T1000 (cell line): Measurements from ENCODE around the gene ODC1.
"Not testable (repeated sequence)": the region's sequence is repeated elsewhere in the genome, so short reads cannot be mapped to it uniquely, and the experiment has no call there.

Source experiments
- DNase-seq: peaks from one replicate; lab custom pipeline; 2025; ENCODE audit warnings: mixed read lengths; lab: John Stamatoyannopoulos, UW

Gene ODC1

DNA sequence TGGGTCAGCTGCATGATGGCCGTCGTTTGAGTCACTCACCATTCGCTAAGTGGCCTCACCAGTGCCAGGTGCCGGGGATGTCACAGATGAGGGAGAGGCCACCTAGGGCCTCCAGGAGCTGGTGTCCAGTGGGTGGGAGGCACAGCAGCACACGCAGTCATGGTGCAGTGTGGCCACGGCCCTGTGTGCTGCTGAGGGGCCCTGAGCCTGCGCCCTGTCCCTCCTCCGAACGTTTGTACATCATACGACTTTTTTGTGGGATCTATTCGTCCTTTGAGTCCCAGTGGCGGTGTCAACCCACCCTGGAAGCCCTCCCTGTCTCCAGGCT, 30.1 kb upstream of the ODC1 start:
- no peak for DNase-seq

DNA sequence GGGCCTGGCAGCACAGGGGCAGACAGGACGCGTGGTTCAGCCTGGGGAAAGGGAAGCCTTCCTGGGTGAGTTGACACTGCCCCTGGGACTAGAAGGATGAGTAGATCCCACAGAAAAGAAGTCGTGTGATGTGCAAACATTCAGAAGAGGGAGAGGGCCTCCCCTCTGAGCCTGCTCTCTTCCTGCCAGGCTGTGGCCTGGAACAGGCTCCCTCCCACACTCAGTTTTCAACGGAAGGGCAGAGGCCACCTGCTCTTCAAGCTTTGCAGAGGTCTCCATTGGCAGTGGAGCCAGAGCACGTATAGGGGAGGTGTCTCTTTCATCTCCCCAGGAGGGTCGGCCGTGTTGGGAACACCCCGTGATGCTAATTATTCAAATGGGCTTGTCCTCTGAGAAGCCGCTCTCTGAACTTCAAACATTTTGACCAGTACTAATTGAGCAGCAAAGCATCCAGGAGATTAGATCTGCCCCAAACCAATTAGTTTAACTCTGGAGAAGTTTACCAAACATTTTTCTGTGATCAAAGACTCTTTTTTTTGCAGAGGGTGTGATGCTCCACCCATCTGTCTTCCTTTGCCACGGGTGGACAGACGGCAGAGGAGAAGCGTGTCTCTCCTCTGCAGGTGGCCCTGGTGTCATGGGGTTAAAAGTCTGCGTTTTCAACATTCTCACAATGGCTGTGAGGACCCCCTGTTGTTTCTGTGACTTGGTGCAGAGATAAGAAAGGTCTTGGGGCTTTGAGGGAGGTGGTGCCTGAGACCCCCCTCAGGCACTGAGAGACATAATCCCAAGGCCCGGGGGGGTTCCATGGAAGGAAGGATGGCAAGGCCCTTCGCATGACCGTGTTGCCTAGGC, 29.5 kb upstream of the ODC1 start:
- no peak for DNase-seq

DNA sequence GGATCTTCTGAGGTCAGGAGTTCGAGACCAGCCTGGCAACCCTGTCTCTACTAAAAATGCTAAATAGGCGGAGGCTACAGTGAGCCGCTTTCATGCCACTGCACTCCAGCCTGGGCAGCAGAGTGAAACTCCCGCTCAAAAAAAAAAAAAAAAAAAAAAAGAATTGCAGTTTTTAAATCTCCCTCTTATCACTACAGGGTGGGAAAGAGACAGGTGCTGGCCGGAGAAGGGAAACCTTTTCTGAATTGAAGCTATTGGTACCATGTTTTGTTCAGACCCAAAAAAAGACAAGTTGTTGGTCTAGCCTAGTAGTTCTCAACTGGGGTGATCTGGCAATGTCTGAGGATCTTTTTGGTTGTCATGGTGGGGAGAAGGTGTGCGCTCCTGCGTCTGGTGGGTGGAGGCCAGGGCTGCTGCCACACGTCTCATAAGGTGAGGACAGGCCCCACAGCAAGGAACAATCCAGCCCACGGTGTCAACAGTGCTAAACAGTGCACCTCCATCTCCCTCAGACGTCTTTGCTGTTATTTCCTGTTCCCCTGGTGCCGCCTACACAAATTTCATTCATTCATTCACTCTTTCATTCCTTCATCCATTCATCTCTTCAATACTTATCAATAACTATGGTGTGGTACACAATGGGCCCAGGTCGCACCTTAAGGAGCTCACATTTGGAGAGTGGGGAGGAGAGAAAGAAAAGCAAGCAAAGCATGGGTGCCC, 28.8 kb upstream of the ODC1 start:
- DNase-seq = no peak

DNA sequence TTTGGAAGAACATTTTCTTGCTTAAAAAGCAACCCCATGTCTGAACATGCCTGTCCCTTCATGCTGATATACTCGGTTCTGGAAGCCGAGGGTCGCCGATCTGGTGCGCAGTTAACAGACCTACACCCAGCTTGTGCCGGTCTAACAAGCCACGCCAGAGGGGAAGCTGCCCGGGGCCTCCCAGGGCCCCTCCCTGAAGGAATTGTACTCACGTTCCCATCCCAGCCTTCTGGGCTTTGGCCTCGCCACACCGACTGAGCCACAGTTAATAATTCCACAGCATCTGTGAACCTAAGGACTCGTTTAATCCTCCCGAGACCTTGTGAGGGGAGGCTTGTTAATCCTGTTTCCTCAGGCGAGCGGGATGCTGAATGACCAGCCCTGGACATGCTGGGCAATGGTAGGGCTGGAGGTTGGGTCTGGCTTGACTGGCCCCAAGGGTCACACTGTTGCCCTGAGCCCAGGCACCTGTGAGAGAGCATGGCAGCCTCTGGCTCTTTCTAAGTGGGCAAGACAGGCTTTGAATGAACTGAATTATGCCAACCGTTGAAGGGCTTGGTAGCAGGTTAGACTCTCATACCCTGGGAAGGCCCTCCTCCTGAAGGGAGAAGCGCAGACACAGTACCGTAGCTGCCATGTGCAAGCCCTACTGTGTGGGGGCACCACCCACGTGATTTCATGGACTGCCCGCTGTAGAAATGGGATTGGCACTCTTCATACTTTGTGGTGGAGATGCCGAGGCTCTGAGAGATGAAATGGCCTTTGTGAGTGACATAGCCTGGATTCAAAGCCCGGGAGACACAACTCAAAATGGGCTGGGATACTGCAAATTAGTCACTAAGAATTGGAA, 27.9 kb upstream of the ODC1 start:
- DNase-seq = no peak

DNA sequence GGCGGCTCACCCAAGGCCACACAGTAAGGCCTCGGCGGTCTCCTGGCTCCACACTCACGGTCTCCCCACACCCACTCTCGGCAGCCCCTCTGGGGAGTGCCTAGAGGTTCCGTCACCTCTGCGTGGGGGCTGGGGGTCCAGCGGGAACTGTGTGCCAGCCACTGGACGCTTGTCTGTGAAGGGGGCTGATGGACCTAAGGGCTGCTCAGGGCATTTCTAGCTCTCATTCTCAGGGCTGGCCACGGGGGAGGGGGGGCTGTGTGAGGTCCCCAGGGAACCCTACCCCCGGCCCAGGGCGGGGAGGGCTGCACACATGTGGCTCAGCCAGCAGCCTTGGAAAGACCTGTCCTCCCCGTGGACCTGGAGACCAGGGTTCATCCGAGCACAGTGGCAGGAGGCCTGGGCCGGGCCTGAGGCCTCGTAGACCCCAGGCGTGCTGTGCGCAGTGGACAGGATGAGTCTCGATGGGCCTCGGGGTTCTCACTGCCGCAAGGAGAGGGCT, 27.1 kb upstream of the ODC1 start:
- DNase-seq = no peak

DNA sequence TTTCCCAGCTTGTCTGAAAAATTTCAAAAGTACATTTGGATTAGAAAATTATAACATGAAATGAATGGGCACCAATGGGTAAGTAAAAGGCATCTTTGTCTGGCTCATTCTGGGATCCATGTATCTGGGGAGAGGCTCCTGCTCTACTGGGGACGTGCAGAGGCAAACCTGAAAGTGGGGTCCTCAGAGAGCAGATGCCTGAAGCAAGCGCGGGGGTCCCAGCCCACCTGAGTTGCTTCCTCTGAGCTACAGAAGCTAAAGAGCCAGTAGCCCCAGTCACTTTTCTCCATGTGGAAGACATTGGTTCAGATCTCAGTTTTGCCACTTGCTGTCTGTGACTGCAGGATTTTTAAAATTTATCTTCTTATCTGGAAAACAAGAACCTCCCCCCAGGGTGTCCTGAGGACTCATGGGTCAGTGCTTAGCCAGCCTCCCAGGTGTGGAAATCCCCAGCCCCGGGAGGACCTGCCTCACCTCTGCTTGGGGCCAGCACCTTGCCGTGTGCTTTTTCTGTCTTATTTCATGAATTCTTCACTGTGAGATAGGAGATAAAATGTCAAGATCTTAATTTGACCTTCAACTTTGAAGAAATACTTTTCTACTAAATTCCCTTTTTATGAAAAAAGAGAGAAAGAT, 25.1 kb upstream of the ODC1 start:
- DNase-seq = no peak

DNA sequence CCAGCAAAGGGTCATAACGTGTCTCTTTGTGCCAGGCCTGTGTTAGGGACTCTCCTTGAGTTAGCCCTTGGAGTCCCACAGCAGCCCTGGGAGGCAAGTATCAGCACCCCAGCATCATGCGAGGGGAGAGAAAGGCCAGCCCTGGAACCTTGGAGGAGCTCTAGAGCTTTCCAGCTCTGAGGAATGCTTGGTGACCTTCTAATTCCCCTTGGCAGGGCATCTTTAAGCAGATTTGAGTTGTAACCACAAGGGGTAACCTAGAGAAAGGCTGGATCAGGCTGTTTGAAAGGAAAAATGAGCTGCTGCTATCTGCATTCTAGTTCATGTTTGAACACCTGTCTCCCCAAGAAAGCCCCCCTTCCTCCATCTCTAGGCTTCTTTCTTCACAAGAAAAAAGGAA, 23.8 kb upstream of the ODC1 start:
- DNase-seq = no peak

DNA sequence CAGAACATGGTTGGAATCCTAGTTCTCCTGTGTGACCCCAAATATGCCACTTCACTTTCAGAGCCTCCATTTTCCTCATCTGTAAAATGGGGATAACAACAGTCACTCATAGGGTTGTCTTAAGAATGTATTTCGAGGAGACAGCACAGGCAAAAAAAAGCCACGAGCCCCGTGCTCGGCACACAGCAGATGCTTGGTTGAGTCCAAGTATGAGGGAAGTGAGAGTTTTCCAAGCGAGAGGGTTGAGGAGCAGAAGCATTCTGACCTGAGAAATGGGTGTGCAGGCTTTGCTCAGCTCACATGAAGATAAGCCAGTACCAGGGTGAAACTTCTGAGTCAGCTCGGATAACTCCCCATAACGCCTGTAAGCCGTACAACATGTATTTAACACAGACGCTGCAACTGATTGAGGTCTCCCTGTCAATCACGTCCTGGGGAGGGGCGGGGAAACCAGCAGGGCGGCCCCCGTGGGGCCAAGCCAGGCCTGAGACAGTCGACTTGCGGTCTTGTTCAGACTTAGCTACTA, 23.0 kb upstream of the ODC1 start:
- no peak for DNase-seq

DNA sequence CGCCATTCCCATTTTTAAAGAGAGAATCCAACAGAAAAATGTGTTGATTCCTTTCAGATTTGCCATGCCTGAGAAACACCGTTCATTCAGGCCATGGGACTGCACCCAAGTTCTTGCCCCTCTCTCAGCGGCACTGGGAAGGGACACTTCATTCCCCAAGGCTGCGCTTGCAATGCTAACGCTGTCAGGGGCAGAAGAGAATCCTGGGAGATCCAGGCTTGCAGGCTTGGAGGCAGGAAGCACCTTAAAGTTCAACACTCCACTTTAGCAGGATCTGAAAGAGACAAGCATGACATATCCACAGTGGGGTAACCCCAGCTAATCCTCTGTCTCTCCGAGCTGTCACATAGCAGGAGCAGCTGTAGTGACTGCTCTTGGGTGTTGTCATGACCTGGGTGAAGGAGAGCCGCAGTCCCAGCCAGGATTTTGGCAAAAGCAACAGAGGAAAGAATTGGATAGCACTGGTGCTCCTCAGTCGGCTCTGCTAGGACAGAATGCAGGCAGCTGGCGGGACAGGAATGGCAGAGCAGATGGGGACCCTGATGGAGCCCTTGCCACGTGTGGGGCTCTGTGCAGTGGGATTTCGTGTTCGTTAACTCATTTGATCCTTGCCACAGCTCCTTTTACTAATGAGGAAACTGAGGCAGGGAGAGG, 22.0 kb upstream of the ODC1 start:
- DNase-seq = no peak

DNA sequence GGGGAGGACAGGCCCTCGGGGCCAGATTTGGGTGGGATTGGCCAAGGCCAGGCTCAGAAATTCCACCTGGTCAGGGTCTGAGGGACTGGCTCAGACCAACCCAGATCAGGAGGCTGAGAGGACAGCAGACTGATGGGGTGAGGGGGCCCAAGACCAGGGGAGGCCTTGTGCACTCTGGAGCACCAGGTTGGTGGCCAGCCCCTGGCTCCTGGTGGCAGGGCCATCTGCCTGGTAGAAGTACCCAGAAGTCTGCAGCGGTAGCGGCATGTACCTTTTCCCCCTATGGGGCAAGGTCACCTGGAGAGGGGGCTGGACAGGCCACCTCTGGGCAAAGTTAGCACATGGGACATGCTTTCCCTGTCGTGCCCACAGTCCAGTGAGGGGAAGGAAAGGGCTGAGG, 21.2 kb upstream of the ODC1 start:
- DNase-seq = no peak

DNA sequence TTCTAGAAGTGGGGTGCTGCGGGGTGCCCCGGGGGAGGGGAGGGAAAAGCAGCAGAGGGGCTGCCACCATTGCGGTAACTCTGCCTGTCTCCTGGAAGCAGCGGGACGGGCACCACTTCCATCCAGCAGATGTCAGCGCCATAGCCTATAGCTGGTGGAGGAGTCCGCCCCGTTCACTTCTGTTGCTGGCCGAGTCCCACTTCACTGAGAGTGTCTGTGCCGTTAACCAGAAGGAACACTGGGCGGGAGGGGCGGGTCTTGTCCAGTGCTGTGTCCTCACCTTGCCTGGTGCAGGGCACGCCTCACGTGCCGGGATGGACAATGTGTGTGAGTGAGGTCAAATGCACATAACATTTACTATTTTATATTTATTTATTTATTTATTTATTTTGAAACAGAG, 19.3 kb upstream of the ODC1 start:
- no peak for DNase-seq

DNA sequence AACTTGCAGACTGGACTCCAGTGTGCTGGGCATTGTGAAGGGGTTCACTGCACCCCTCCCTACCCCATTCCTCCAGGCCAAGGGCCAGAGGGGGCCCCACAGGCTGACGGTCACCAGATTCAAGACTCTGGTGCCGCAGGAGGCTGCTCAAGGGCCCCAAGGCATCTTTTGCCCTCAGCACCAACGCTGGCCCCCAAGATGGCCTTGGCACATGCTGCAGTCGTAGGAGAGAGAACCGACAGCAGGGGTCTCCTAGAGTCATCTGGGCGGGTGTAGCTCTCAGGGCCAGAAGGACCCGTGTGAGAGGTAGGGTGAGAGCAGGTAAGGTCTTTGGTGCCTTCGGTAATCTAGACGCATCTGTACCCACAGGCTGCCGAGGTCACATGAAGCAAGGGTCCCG, 18.7 kb upstream of the ODC1 start:
- no peak for DNase-seq

DNA sequence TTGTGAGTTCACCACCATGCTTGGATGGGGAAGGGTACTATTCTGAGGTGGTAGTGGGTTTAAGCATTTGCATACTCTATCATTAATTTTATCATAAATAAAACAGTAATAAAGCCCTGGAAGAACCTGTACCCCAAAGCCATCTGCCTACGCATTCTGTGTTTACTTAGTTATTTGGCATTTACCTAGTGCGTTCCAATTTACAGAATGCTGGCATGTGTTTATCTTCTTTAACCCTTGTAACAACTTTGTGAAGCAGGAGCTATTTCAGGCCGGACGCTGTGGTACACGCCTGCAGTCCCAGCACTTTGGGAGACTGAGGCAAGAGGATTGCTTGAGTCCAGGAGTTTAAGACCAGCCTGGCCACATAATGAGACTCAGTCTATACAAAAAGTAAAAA, 17.8 kb upstream of the ODC1 start:
- no peak for DNase-seq

DNA sequence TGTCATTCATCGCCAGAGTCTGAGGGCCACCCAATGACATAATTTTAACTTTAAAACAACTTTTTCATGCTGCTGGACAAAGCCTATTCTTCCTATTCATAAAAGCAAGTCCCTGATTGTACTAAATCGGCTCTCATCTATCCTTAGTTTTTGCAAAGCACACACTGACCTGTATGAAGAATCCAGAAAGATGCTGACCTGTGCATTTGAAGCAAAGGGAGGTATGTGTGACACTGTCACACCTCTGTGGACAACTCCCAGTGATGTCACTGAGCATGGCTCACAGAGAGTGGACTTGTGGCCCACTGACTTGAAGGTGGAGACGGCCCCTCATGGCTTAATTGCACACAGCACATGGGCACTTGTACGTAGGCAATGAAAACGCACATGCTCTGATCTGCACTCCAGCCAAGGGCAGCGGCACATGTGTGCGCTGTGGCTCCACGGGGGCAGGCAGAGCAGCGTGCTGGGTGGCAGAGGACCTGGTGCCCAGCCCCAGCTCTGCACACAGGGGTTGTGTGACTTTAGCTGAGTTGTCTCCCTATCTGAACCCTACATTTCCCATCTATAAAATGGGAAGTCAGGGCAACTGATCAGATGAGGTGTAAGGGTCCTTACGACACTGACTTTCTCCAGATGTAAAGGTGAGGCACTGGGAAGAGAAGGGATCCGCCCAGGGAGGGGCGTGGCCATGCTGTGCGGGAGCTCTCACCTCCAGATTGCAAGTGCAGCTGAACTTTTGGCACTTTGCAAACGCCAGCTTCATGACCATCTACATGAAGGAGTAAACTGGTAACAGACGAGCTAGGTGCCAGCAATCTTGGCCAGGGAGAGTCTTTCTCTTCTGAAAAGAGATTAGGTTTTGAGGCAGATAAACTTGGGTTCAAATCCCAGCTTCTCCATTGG, 14.3 kb upstream of the ODC1 start:
- no peak for DNase-seq

DNA sequence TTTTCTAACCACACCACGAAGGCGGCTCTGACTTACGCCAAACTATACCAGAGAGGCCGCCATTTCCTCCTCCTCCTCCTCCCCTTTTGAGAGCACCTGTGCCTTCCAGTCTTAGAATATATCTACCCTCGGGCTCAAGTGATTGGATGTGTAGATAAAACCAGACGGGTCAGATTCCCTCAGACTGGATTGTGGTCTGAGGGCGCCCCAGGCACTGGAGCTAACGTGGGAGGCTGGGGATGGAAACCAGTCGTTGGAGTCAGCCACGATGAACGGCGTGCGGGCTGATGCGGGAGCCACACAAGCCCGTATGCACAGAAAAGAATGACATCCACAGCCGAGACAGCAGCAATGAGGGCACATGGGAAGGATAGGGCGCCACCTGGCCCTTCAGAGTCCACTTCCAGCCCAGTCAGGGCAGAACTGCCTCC, 12.3 kb upstream of the ODC1 start:
- DNase-seq = no peak

DNA sequence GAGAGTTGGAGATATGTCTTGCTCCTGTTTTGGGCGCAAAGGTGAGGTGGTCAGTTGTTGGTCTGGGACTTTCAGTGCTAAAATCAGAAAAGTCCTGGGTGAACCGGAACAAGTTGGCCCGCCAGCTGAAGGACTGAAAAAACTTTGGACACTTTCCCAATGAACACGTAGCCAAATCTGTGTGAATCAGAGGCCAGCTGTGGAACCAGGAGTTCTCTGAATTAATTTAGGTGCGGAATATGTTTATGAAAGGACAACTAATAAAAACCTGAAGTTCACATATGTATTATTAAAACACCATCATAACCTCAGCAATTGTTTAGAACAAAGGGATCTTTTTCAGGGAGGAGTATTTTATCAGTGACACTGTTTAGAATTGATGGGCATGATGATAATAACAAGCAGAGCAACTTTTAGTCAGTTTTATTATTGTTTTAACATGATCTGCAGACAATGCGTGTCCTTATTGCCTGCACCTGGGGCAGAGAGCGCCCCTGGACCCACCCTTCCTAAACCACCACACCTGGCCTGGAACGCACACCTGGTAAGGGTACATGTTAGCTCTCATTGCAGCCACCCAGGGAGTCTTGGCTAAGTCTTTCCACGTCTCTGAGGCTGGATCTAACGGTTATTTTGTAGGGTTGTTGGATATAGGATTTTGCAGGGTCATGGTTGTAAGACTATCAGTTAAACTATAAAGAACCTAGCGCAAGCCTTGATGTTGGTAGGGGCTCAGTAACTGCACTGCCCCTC, 9.9 kb upstream of the ODC1 start:
- DNase-seq = no peak

DNA sequence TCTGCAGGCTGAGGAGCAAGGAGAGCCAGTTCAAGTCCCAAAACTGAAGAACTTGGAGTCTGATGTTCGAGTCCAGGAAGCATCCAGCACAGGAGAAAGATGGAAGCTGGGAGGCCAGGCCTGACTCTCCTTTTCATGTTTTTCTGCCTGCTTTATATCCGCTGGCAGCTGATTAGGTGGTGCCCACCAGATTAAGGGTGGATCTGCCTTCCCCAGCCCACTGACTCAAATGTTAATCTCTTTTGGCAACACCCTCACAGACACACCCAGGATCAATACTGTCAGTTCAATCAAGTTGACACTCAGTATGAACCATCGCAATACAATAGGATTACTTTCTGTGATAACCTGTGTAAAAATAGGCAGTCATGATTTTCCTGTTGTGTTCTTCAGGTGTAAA, 9.1 kb upstream of the ODC1 start:
- not testable (repeated sequence) for DNase-seq

DNA sequence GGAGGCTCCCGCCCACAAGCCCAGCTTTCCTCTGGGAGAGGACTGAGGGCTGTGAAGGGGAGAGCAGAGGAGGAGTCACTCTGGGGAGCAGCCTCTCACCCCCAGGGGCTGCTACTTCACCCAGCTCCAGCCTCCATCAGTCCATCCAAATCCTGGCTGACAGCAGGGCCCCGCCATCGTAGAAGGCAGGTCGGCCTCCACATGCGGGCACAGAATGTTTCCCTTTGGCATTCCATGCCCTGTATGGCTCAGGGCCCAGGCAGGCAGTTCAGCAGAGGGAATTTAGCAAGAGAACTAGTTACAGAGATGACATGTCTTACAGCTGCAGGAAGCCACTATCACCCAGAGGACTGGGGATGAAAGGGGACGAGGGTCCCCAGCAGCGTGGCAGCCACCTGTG, 6.4 kb upstream of the ODC1 start:
- no peak for DNase-seq

DNA sequence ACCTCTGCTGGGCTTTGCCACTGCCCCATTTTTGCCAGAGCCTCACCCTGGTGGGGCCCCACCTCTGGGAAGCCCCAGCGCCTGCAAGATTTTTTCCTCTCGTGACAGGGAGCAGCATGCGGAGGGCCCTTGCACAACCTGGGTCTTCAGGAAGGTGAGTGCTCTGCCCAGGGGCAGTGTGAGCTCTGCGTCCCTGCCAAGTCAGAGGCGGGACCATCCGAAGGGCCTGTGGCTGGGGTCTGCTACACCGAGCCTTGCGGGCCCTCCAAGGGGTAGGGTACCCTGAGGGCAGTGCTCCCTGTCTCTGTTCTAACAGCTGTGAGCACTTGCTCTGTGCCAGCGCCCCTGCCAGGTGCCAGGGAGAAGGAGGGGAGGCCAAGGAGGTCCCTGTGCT, 5.8 kb upstream of the ODC1 start:
- DNase-seq = no peak
